NCI-H187 (cell line): ENCODE data around the gene NECTIN4.
A peak's percentile ranks its signal among the peaks of the same experiment; 100 is the strongest.

ENCODE experiments used
- DNase-seq, 2 experiments: peaks; one replicate each; lab custom pipeline; 2025; lab: John Stamatoyannopoulos, UW

Gene NECTIN4

GRCh38 chr1:161111527-161111926 is 22.2 kb upstream of the NECTIN4 start:
- no peak for DNase-seq

- DNase-seq, result no peak
Observed at GRCh38 chr1:161111117-161111516, 21.8 kb upstream of the NECTIN4 start.

GRCh38 chr1:161106431-161106830 is 17.1 kb upstream of the NECTIN4 start:
- no peak for DNase-seq

- DNase-seq, result no peak
Observed at GRCh38 chr1:161100556-161100955, 11.2 kb upstream of the NECTIN4 start.

GRCh38 chr1:161099090-161099802 is 9.9 kb upstream of the NECTIN4 start:
- no peak for DNase-seq

GRCh38 chr1:161098210-161099068 is 9.1 kb upstream of the NECTIN4 start, which contains the start of gene KLHDC9:
Gene KLHDC9, plus strand, starts transcription at chr1:161098361. Its CDS starts 175 bp downstream, at chr1:161098536.
- DNase-seq, result peak; percentile 98 to 100

GRCh38 chr1:161096530-161096929 is 7.2 kb upstream of the NECTIN4 start:
- DNase-seq, result no peak

- DNase-seq, result no peak
Observed at GRCh38 chr1:161096015-161096414, 6.7 kb upstream of the NECTIN4 start.

- DNase-seq, result no peak
Observed at GRCh38 chr1:161095230-161095629, 5.9 kb upstream of the NECTIN4 start.

- no peak for DNase-seq
Observed at GRCh38 chr1:161094481-161094880, 5.1 kb upstream of the NECTIN4 start.

GRCh38 chr1:161092621-161093028 is 3.3 kb upstream of the NECTIN4 start:
- no peak for DNase-seq

- no peak for DNase-seq
Observed at GRCh38 chr1:161091796-161092507, 2.6 kb upstream of the NECTIN4 start.

- DNase-seq, result no peak
Observed at GRCh38 chr1:161091093-161091492, 1.7 kb upstream of the NECTIN4 start.

- no peak for DNase-seq
Observed at GRCh38 chr1:161090617-161091016, 1.3 kb upstream of the NECTIN4 start.

GRCh38 chr1:161089938-161090337 is 580 bp upstream of the NECTIN4 start:
- no peak for DNase-seq

GRCh38 chr1:161088587-161089110 is 709 bp downstream of the NECTIN4 start:
- DNase-seq, result no peak

- no peak for DNase-seq
Observed at GRCh38 chr1:161086457-161086856, 2.9 kb downstream of the NECTIN4 start.

- DNase-seq, result no peak
Observed at GRCh38 chr1:161085165-161085564, 4.2 kb downstream of the NECTIN4 start.

- DNase-seq, result no peak
Observed at GRCh38 chr1:161084597-161084988, 4.8 kb downstream of the NECTIN4 start.

GRCh38 chr1:161083748-161084596 is 5.4 kb downstream of the NECTIN4 start:
- no peak for DNase-seq

- DNase-seq, result no peak
Observed at GRCh38 chr1:161082996-161083747, 6.2 kb downstream of the NECTIN4 start.
